Nephron progenitor cell (in vitro differentiated cells): ENCODE measurements around the gene MAP4.

Experiments
- DNase-seq: peaks from one replicate; pipeline ENCODE4 v3.0.0; 2021
- H3K27ac Mint-ChIP-seq: 2 replicates; pipeline ENCODE4 v1.8.0; 2021; ENCODE audit warnings: mild to moderate bottlenecking, moderate library complexity, mixed read lengths
- H3K27me3 Mint-ChIP-seq: 2 replicates; pipeline ENCODE4 v1.8.0; 2021; ENCODE audit warnings: mild to moderate bottlenecking, low read depth, mixed read lengths; ENCODE audit not compliant: poor library complexity
- H3K36me3 Mint-ChIP-seq: 2 replicates; pipeline ENCODE4 v1.8.0; 2021; ENCODE audit warnings: low read depth, mixed read lengths
- H3K4me1 Mint-ChIP-seq: 2 replicates; pipeline ENCODE4 v1.8.0; 2021; ENCODE audit warnings: mixed read lengths
- H3K4me3 Mint-ChIP-seq: 2 replicates; pipeline ENCODE4 v1.8.0; 2021; ENCODE audit warnings: mild to moderate bottlenecking, moderate library complexity, mixed read lengths
- H3K9me3 Mint-ChIP-seq: 2 replicates; pipeline ENCODE4 v1.8.0; 2021; ENCODE audit warnings: mild to moderate bottlenecking, moderate library complexity, mixed read lengths
- TF ChIP-seq, protein P1 (sequence below): fragments of 200-600 bp; sonication (generic); IDR thresholded peaks from 2 replicates; pipeline ENCODE4 v1.5.0; 2021; ENCODE audit warnings: antibody characterized with exemption

The MAP4 gene

DNA sequence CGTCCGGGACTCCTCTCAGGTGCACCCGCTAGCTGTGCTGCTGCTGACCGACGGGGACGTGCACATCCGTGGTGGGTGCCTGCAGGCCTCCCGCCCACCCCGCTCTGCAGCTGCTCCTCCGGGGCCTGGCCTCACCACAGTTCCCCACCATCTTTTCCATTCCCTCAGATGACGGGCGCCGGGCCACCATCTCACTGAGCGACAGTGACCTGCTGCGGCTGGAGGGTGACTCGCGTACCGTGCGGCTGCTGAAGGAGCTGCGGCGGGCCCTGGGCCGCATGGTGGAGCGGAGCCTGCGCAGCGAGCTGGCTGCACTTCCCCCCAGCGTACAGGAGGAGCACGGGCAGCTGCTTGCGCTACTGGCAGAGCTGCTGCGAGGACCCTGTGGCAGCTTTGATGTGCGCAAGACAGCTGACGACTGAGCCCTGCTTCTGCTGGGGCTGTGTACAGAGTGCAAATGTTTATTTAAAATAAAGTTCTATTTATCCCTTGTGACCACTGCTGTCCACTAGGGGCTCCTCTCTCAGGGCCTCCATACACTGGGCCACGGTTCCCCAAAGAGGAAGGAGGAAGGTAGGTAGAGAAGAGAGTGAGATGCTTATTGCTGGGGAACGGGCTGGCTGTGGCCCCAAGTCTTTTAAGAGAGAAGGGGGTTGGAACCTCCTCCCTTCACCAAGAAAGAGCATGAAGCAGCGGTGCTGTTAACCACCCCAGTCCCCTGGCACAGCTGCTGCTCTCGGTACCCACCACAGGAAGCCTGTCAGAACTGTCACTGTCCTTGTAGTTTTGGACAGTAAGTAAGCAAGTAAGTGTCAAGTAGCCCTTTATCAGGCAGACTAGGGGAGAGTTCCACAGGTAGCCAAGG is 166.3 kb downstream of the MAP4 start:
- peak overlapping the region; percentile 97 for H3K27ac Mint-ChIP-seq
- H3K9me3 Mint-ChIP-seq: no peaks in the 10 kb centered on the region
- TF ChIP-seq, protein P1, sequence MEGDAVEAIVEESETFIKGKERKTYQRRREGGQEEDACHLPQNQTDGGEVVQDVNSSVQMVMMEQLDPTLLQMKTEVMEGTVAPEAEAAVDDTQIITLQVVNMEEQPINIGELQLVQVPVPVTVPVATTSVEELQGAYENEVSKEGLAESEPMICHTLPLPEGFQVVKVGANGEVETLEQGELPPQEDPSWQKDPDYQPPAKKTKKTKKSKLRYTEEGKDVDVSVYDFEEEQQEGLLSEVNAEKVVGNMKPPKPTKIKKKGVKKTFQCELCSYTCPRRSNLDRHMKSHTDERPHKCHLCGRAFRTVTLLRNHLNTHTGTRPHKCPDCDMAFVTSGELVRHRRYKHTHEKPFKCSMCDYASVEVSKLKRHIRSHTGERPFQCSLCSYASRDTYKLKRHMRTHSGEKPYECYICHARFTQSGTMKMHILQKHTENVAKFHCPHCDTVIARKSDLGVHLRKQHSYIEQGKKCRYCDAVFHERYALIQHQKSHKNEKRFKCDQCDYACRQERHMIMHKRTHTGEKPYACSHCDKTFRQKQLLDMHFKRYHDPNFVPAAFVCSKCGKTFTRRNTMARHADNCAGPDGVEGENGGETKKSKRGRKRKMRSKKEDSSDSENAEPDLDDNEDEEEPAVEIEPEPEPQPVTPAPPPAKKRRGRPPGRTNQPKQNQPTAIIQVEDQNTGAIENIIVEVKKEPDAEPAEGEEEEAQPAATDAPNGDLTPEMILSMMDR: no peak
- DNase-seq: no peak
- H3K27me3 Mint-ChIP-seq: no peaks in the 10 kb centered on the region
- no peak overlapping the region for H3K4me3 Mint-ChIP-seq
- peaks cover 9% of the 10 kb centered on the region for H3K36me3 Mint-ChIP-seq
- H3K4me1 Mint-ChIP-seq: peaks cover 19% of the 10 kb centered on the region

DNA sequence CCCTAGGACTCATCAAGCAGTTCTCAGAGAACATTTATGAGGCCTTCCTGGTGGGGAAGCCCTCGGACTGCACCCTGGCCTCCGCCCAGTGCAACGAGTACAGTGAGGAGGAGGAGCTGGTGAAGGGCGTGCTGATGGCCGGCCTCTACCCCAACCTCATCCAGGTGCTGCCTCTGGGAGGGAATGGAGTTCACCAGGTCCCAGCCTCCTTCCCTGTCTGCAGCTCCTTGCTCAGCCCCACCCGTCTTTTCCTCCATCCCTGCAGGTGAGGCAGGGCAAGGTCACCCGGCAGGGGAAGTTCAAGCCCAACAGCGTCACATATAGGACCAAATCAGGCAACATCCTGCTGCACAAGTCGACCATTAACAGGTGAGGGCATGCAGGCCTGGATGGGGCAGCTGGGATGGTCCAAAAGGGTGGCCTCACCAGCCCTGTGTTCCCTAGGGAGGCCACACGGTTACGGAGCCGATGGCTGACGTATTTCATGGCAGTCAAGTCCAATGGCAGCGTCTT is 167.0 kb downstream of the MAP4 start:
- no peak overlapping the region for H3K4me3 Mint-ChIP-seq
- DNase-seq: no peak
- no peaks in the 10 kb centered on the region for H3K27me3 Mint-ChIP-seq
- TF ChIP-seq, protein P1: no peak
- no peaks in the 10 kb centered on the region for H3K9me3 Mint-ChIP-seq
- H3K36me3 Mint-ChIP-seq: peaks cover 15% of the 10 kb centered on the region
- peak overlapping the region; percentile 64 for H3K27ac Mint-ChIP-seq
- H3K4me1 Mint-ChIP-seq: peaks cover 19% of the 10 kb centered on the region

DNA sequence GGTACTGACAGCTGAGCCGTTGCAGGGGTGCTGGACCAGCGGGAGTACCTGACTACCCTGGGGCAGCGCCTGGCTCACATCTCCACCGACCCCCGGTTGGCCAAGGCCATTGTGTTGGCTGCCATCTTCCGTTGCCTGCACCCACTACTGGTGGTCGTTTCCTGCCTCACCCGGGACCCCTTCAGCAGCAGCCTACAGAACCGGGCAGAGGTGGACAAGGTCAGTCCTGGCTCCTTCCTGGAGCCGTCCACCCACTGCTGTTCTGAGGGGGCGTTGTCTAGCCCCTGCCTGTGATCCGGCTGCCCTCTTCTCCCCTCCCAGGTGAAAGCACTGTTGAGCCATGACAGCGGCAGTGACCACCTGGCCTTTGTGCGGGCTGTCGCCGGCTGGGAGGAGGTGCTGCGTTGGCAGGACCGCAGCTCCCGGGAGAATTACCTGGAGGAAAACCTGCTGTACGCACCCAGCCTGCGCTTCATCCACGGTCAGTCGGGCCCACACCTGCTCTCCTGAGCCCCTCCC is 167.6 kb downstream of the MAP4 start:
- no peak for DNase-seq
- TF ChIP-seq, protein P1: no peak
- H3K4me3 Mint-ChIP-seq: no peak overlapping the region
- H3K4me1 Mint-ChIP-seq: peaks cover 19% of the 10 kb centered on the region
- H3K27ac Mint-ChIP-seq: peak overlapping the region; percentile 64
- peaks cover 21% of the 10 kb centered on the region for H3K36me3 Mint-ChIP-seq
- no peaks in the 10 kb centered on the region for H3K27me3 Mint-ChIP-seq
- H3K9me3 Mint-ChIP-seq: no peaks in the 10 kb centered on the region

DNA sequence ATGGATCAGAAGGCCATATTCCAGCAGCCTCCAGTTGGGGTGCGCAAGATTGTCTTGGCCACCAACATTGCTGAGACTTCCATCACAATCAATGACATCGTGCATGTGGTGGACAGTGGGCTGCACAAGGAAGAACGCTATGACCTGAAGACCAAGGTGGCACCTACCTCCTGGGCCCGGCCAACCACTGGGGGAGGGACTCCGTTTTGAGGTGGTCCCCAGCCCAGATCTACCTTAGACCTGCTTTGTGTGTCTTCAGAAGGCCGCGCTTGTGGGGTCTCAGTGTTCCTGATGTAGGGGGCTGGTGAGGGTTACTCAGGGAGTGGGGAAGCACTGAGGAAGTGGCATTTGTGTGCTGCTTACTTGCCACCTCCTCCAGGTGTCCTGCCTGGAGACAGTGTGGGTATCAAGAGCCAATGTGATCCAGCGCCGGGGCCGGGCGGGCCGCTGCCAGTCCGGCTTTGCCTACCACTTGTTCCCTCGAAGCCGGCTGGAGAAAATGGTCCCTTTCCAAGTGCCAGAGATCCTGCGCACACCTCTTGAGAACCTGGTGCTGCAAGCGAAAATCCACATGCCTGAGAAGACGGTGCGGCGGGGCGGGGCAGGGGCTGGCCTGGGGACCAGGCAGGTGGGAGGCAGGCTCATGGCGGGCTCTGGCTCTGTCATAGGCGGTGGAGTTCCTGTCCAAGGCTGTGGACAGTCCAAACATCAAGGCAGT is 168.3 kb downstream of the MAP4 start:
- DNase-seq: no peak
- Mint-ChIP-seq H3K27ac (no peak overlapping the region), H3K4me3 (no peak overlapping the region), H3K36me3 (peaks cover 28% of the 10 kb centered on the region), H3K4me1 (peaks cover 19% of the 10 kb centered on the region), H3K27me3 (no peaks in the 10 kb centered on the region), H3K9me3 (no peaks in the 10 kb centered on the region)
- TF ChIP-seq, protein P1: no peak

DNA sequence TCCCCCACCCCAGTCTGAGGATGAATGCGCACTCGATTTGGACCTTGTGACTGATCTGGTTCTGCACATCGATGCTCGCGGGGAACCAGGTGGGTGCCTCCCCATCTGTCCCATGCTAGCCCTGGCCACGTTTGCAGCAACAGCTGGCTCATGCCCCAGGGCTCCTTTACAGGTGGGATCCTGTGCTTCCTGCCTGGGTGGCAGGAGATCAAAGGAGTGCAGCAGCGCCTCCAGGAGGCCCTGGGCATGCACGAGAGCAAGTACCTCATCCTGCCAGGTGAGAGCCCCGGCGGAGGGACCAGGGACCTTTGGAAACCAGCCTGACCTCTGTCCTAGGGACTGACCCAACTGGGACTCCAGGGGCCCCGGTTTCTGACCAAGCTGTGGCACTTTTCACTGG is 169.0 kb downstream of the MAP4 start:
- no peak for DNase-seq
- H3K4me3 Mint-ChIP-seq: no peak overlapping the region
- no peaks in the 10 kb centered on the region for H3K9me3 Mint-ChIP-seq
- no peaks in the 10 kb centered on the region for H3K27me3 Mint-ChIP-seq
- H3K36me3 Mint-ChIP-seq: peaks cover 35% of the 10 kb centered on the region
- H3K27ac Mint-ChIP-seq: no peak overlapping the region
- TF ChIP-seq, protein P1: no peak
- peaks cover 19% of the 10 kb centered on the region for H3K4me1 Mint-ChIP-seq
